Astrocyte of the spinal cord (primary cell): ENCODE measurements around the gene SLC66A2.

Source experiments
- DNase-seq: peaks from one replicate; pipeline ENCODE4 v3.0.0; 2011; ENCODE audit warnings: low read depth, low spot score
- H3K4me3 ChIP-seq: 2 replicates; pipeline ENCODE4 v1.5.1; 2011; ENCODE audit warnings: low read depth, mild to moderate bottlenecking, low read length, moderate library complexity
- in situ Hi-C: cut with HindIII; loops from 2 replicates; pipeline ENCODE4 v1.10.0; 2017; ENCODE audit warnings: low sequenced_read_pairs
- TF ChIP-seq, protein P1 (sequence below): IDR thresholded peaks from 2 replicates; pipeline ENCODE4 v1.5.1; 2012; ENCODE audit warnings: low read depth, mild to moderate bottlenecking, low read length, inconsistent platforms

SLC66A2 gene

DNA sequence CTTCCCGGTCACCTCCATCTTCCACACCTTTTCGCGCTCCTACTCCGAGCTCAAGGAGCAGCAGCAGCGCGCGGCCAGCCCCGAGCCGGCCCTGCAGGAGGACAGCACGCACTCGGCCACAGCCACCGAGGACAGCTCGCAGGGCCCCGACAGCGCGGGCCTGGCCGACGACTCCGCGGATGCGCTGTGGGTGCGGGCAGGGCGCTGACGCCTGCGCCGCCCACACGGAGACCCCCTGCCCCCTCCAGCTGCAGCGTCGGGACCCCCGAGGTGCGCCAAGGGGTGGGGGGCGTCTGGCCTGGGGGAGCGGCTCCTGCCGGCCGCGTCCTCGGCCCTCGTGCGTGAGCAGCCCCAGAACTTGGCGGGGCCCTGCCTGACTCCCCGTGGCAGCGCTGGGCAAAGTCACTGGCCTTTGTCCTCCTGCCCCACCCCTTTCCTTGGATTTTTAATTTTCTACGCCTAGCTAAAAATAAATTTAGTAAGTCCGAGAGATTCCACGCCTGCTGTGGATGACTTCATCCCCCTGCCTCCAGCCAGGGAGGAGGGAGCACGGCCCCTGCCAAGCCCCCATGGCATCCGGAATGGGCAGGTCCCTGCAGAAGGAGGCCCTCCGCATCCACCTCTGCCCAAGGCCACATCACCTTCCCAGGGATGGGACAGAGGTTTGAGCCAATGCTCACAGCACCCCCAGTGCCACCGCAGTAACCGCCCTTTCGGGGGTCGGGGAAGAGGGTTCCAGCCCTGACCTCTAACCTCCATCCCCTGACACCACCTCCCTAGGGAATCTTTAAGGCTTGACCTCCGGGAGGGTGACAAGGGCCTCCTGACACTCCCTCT lies 51.6 kb downstream of the SLC66A2 start:
- no peak for DNase-seq
- TF ChIP-seq, protein P1, sequence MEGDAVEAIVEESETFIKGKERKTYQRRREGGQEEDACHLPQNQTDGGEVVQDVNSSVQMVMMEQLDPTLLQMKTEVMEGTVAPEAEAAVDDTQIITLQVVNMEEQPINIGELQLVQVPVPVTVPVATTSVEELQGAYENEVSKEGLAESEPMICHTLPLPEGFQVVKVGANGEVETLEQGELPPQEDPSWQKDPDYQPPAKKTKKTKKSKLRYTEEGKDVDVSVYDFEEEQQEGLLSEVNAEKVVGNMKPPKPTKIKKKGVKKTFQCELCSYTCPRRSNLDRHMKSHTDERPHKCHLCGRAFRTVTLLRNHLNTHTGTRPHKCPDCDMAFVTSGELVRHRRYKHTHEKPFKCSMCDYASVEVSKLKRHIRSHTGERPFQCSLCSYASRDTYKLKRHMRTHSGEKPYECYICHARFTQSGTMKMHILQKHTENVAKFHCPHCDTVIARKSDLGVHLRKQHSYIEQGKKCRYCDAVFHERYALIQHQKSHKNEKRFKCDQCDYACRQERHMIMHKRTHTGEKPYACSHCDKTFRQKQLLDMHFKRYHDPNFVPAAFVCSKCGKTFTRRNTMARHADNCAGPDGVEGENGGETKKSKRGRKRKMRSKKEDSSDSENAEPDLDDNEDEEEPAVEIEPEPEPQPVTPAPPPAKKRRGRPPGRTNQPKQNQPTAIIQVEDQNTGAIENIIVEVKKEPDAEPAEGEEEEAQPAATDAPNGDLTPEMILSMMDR = no peak
- no peak overlapping the region for H3K4me3 ChIP-seq
- in situ Hi-C loops = no loop called here

DNA sequence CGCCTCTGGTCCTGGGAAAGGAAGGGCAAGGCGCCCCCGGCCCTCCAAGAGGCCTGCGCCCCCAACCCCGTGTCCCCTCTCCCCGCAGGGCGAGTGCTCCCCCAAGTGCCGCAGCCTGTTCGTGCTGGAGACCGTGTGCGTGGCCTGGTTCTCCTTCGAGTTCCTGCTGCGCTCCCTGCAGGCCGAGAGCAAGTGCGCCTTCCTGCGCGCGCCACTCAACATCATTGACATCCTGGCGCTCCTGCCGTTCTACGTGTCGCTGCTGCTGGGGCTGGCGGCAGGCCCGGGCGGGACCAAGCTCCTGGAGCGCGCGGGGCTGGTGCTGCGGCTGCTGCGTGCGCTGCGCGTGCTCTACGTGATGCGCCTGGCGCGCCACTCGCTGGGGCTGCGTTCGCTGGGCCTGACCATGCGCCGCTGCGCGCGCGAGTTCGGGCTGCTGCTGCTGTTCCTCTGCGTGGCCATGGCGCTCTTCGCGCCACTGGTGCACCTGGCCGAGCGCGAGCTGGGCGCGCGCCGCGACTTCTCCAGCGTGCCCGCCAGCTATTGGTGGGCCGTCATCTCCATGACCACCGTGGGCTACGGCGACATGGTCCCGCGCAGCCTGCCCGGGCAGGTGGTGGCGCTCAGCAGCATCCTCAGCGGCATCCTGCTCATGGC lies 52.4 kb downstream of the SLC66A2 start:
- DNase-seq = no peak
- in situ Hi-C loops = no loop called here
- TF ChIP-seq, protein P1 = no peak
- no peak overlapping the region for H3K4me3 ChIP-seq

DNA sequence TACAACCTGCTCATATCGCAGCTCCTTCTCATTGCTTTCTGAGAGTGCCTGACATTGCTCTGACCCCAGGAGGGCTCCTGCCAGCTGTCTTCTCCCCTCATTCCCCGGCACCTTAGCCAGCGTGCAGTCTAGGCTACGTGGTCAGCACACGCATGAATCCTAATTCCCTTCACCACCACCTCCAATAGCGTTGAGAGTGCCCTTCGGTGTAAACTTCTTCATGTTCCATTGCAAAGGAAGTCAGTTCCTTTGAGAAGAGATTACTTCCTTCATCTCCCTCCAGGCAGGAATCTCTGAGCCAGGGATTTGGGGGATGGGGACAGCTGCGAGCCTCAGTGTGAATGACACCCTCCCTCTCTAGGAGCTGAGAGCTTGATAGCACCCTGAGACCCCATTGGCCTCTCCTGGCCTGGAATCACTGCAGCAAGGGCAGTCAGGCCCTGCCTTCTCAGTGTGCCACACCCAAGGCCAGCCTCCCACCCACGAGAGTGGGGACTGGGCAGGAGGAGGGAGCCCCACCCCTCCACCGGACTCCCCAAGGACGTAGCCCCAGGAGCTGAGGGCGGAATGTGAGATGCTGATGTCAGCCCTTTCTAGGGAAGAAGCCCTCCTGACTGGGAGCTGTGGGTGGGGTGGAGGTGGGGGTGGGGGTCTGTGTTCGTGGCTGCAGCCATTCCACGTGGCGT lies 53.4 kb downstream of the SLC66A2 start:
- TF ChIP-seq, protein P1 = no peak
- no peak for DNase-seq
- no peak overlapping the region for H3K4me3 ChIP-seq
- in situ Hi-C loops = no loop called here

DNA sequence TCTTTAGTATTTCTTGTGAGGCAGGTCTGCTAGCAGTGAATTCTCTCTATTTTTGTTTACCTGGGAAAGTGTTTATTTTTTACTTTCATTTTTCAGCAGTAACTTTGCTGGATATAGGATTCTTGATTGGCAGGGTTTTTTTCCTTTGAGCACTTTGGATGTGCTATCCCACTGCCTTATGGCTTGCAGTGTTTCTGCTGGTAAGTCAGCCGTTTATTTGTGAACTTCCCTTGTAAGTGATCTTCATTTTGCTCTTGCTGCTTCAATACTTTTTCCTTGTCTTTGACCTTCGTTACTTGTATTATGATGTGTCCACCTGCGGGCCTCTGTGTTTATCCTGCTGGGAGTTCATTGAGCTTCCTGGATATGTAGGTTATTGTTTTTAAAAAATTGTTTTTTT lies 54.7 kb downstream of the SLC66A2 start:
- H3K4me3 ChIP-seq = no peak overlapping the region
- TF ChIP-seq, protein P1 = no peak
- in situ Hi-C loops = no loop called here
- DNase-seq = no peak

DNA sequence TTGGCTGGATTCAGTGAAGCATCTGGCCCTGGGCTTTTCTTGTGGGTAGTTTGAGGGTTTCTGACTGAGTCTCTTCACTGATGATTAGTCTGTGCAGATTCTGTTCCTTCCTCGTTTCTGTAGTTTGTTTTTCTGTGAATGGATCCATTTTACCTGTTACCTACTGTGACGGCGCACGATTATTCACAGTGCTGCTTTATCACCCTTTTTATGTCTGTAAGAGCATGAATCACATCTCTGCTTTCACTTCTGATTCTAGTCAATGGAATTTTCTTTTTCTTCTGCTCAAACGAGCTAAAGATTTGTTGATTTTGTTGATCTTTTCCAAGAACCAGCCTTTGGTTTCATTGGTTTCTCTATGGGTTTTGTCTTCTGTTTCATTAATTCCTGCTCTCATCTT lies 60.8 kb downstream of the SLC66A2 start:
- in situ Hi-C loops = no loop called here
- TF ChIP-seq, protein P1 = no peak
- no peak overlapping the region for H3K4me3 ChIP-seq
- no peak for DNase-seq

DNA sequence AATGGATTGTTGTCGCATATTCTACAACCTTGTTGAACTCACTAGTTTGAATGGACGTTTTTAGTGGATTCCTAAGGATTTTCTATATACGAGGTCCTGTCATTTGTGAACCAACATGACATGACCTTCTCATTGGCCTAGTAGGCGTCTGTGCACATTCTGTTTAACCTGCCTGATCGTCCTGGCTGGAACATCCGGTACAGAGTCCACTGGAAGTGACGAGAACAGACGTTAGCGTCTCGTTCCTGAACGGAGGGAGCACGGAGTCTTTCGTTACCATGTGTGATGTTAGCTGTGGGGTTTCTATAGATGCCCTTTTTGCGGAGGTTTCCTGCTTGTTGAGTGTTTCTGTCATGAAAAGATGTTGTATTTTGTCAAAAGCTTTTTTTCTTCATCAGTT lies 61.9 kb downstream of the SLC66A2 start:
- no peak overlapping the region for H3K4me3 ChIP-seq
- no peak for DNase-seq
- TF ChIP-seq, protein P1 = no peak
- in situ Hi-C loops = no loop called here
